ENCODE data around the gene PCCA. TPM values are rescaled to one million over a fixed set of nuclear protein-coding genes. Genes with fewer than 3 reads are reported as not detected.
"Not testable (repeated sequence)": the region's sequence is repeated elsewhere in the genome, so short reads cannot be mapped to it uniquely, and the experiment has no call there.

The PCCA gene
- total RNA-seq, 1 donor from 2014 or later: 200 TPM

GRCh38 chr13:100141461-100141961 is 52.6 kb downstream of the PCCA start:
- not testable (repeated sequence) for DNase-seq

- DNase-seq: no peak
Observed at GRCh38 chr13:100146534-100146933, 57.6 kb downstream of the PCCA start.

DNA sequence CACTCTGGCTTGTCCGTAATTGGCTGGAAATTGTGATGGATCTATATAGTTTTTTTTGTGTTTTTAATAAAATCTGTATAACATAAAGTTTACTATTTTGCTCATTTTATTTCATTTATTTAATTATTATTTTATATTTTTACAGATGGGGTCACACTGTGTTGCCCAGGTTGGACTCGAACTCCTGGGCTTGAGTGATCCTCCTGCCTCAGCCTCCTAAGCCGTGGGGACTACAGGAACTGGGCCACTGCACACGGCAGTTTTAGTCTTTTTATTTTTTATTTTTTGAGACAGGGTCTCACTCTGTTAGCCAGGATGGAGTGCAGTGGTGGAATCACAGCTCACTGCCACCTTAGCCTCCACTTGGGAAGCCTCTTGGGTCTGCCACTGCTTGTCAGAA is 58.9 kb downstream of the PCCA start:
- DNase-seq: no peak

GRCh38 chr13:100148422-100148821 is 59.5 kb downstream of the PCCA start:
- DNase-seq: no peak

DNA sequence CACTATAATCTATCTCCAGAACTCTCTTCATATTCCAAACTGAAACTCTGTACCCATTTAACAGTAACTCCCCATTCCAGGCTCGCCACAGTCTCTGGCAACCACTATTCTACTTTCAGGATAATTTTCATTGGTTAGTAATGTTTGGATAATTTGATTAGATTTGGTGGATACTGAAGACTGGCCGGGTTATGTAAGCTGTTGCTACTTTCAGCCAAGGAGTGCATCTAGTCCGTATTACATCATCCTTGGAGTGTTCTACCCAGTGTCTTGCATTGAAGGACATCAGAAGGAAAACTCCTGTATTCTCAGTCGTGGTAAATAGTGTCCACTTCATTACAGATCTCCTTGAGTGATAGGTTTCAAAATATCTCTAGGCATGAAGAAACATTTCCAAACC is 60.5 kb downstream of the PCCA start:
- no peak for DNase-seq

- DNase-seq: not testable (repeated sequence)
Observed at GRCh38 chr13:100150711-100151110, 61.8 kb downstream of the PCCA start.

GRCh38 chr13:100154842-100155416 is 66.0 kb downstream of the PCCA start:
- no peak for DNase-seq

DNA sequence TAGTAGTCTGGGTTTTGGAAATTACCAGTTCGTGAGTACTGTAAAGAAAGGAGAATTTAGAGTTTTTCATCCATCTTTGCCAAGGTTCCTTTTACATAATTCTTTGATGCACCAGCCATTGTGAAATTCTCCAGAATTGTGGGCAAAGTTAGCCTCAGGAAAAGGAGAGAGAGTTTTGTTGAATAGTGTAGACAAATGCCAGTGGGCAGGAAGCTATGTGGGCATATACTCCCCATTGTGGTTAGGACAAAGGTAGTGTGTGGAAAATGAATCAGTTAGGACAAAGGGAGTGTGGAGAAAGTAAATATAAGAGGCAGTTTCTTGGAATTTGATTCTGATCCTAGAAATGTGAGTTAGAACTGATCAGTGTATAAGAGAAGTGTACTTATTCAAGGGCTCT is 67.9 kb downstream of the PCCA start:
- DNase-seq: no peak

GRCh38 chr13:100158569-100158968 is 69.7 kb downstream of the PCCA start:
- DNase-seq: no peak

GRCh38 chr13:100159584-100159983 is 70.7 kb downstream of the PCCA start:
- no peak for DNase-seq

GRCh38 chr13:100160450-100160849 is 71.6 kb downstream of the PCCA start:
- DNase-seq: no peak

GRCh38 chr13:100163375-100163774 is 74.5 kb downstream of the PCCA start:
- no peak for DNase-seq

DNA sequence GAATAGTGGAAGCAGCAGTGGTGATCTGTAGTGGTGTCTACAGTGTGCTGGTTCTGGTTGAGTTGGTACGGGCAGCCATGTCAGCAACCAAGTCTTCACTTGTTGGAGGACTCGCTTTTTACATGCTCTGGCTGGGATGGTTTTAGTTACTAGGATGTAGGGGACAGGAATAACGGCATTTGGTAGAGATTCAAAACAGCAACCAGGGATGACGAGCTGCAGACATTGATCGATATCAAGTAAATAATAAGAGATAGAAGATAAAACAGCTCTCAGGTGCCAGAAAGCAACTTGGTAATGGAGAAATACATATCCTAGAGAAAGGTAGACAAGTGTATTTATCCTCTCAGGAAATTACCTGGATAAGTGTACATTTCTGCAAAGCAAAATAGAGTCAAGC is 84.3 kb downstream of the PCCA start:
- DNase-seq: no peak

GRCh38 chr13:100174455-100174854 is 85.6 kb downstream of the PCCA start:
- not testable (repeated sequence) for DNase-seq

DNA sequence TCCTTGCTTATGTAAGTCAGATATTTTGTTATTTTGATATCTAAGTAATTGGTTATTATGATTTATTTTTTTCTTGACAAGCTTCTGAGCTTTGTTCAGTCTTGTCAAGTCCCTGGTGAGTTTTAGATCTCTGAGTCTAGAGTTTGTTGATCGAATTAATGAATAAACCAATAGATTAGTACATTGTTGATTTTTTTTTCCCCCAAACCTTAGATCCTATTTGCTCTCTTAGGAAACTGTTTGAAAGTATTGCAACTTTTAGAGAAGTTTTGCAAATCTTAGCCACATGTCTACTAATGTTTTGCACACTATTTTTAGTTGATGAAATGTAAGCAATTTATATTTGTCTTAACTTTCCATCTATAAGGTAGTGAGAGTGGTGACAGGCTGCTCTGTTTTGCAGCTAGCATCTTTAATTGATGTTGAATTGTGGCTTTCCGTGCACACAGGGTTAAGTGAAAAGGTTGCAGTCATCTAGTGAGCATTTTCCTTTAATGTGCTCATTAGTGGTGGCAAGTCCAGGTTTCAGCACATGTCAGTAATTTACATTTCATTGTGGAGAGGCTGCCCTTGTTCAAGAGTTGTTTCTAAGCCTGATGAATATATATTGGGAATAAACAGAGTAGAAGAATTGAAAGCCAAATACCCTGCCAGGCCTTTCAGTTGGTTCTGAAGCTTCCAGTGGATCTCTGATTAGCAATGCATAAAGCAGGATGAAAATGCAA is 86.3 kb downstream of the PCCA start:
- DNase-seq: no peak

DNA sequence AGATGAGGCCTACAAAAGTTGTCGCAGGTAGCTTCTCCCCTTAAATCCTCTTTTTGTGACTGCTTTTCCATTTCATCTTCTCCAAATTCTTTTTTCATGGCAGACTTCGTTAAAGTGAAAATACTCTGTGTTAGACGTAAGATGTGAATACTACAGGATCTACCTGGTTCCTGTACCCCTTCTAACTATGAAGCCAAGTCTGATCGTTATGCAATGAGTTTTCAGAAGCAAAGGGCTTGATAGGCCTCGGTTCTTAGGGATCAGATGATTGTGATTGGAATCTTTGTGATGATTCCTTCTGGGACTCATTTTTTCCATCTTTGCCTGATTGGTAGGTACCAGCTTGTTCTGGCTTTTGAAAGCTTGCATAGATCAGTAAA is 86.9 kb downstream of the PCCA start:
- DNase-seq: no peak

DNA sequence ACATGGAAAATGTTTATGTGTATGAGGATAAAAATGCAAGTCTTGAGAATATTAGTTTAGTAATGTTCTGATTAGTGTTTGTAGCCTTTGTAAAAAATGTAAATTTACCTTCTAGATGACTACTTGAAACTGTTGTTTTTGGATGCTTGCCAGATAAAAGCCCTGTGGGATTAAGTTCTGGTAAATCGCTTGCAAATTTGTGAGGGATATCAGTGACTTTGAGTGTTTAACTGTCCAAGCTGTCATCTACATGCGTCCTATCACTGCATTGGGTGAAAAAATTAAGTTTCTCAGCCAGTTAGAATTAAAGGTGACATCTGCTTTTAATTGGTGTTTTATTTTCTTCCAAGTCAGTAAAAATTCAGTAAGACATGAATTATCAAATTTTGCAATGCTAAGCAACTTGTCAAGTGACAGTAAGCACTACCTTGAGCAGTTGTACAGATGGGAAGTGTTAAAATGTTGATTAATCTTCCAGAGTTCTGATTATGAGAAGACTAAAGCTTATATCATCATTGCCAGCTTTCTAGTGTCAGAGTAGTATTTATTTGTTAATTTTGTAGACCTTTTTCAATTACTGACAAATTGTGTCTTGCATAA is 88.0 kb downstream of the PCCA start:
- DNase-seq: no peak

DNA sequence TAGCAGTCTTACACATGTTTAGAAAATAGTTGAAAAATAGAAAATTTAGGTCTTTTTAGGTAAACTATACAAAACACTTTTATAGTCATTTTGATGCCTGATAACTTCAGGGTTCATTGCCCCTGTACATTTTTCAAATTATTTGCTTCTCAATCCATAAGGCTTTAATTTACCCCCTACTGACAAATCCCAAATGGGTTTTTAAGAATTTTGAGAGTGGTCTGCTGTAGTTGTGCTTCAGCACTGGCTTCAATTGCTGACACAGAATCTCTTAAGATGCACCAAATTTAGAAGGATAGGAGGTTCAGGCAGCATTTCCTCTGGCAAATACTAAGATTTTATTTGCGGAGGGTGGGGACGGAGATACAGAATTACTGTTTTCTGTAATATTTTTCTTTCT is 89.4 kb downstream of the PCCA start:
- DNase-seq: no peak

- no peak for DNase-seq
Observed at GRCh38 chr13:100179276-100179675, 90.4 kb downstream of the PCCA start.

DNA sequence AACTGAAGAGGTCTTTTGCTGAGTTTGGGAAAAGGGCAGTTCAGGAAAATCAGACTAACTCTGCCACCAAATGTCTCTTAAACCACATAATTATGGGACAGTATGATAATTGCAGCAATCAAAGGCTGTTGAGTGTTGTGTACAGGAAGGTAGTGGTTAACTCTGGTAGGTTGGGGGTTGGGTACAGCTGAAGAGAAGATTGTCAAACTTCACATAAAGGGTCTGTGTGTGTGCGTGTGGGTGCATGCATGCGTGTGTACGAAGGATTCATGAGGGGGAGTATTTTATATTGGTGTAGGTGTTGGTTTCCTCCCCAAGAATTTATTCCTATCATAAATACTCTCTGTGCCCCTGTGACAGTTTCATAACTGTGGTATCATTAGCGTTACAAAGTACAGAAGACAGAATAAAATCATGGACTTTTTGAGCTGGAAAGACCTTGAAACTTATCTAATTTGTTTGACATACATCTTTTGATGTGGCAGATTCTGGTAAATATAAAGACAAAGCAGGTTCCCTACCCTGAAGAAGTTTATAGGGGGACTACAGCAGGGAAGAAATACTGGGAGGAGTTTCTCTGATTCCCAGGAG is 94.1 kb downstream of the PCCA start:
- no peak for DNase-seq

- no peak for DNase-seq
Observed at GRCh38 chr13:100184095-100184494, 95.2 kb downstream of the PCCA start.

GRCh38 chr13:100195568-100195967 is 106.7 kb downstream of the PCCA start:
- no peak for DNase-seq

DNA sequence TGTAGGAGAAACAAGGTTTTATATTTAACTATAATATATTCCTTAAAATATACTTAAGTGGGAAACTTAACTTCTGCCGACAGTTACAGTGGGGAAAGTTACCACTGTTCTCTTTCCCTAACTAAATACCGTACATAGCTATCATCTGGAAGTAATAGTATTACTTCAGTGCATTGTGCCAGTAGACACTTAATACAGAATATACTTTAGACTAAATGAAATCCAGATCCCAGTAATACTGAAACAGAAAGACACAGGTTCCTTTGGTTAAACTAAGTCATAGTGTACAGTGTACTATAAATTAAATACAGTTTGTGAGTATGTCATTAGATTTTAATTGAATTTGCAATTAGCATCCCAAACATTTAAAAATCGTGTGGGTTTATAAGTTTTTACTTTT is 107.5 kb downstream of the PCCA start:
- DNase-seq: no peak
